ENCODE measurements around the gene SLMAP.

DNA sequence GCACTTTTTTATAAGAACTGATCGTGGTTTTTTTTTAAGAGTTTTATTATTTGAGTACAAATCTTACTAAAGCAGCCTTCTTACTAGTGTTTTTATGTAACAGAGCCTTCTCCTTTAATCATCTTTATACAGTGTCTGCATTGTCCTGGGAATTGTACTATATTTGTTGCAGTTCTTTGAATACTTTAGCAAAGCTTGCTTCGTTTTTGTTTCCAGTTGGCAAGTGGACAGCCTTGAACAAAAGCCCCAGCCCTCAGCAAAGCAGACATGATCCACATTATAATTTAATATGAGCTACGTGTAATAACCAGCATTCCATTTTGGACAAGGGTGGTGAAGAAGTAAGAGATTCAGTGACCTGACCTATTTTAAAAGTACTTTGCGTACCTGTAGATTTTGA, 139.9 kb downstream of the SLMAP start:
- TF ChIP-seq CTCF (IDR thresholded peaks at IDR 0.05) (no peak), POLR2AphosphoS5 (IDR thresholded peaks at IDR 0.05; ENCODE audit: low read depth, low read length) (no peak), SIN3A (IDR thresholded peaks at IDR 0.05; ENCODE audit: borderline replicate concordance, insufficient read depth, low read depth, low read length) (no peak), TCF7L2 (IDR thresholded peaks at IDR 0.05; ENCODE audit: low read depth, low read length) (no peak)
- TF ChIP-seq, protein P1, sequence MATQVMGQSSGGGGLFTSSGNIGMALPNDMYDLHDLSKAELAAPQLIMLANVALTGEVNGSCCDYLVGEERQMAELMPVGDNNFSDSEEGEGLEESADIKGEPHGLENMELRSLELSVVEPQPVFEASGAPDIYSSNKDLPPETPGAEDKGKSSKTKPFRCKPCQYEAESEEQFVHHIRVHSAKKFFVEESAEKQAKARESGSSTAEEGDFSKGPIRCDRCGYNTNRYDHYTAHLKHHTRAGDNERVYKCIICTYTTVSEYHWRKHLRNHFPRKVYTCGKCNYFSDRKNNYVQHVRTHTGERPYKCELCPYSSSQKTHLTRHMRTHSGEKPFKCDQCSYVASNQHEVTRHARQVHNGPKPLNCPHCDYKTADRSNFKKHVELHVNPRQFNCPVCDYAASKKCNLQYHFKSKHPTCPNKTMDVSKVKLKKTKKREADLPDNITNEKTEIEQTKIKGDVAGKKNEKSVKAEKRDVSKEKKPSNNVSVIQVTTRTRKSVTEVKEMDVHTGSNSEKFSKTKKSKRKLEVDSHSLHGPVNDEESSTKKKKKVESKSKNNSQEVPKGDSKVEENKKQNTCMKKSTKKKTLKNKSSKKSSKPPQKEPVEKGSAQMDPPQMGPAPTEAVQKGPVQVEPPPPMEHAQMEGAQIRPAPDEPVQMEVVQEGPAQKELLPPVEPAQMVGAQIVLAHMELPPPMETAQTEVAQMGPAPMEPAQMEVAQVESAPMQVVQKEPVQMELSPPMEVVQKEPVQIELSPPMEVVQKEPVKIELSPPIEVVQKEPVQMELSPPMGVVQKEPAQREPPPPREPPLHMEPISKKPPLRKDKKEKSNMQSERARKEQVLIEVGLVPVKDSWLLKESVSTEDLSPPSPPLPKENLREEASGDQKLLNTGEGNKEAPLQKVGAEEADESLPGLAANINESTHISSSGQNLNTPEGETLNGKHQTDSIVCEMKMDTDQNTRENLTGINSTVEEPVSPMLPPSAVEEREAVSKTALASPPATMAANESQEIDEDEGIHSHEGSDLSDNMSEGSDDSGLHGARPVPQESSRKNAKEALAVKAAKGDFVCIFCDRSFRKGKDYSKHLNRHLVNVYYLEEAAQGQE (IDR thresholded peaks at IDR 0.05; ENCODE audit: insufficient read depth in 1 of 2, low read depth in 2 of 2, low read length in 1 of 2) = no peak
